ENCODE results near the gene GALNT2.

Gene GALNT2

GRCh38 chr1:230236301-230237008 is 169.4 kb downstream of the GALNT2 start:
- TF ChIP-seq Cebpa-rat (IDR thresholded peaks at IDR 0.05), result no peak
- Histone ChIP-seq H3K4me1 (peaks cover 32% of the 10 kb centered on the region), H4K20me1 (peaks cover 94% of the 10 kb centered on the region), H3K4me3 (no peak overlapping the region), H3K9ac (no peak overlapping the region), H3K36me3 (peaks cover 81% of the 10 kb centered on the region), H3K27ac (no peak overlapping the region), H3K27me3 (no peaks in the 10 kb centered on the region), H3K4me2 (no peak overlapping the region), H3K9me3 (peaks cover 5% of the 10 kb centered on the region; the same call in 1 of the 2 replicates)

- H4K20me1 ChIP-seq, result peaks cover 94% of the 10 kb centered on the region
These were observed 170.0 kb downstream of the GALNT2 start for GRCh38 chr1:230237009-230237370.

GRCh38 chr1:230237805-230238204 is 170.8 kb downstream of the GALNT2 start:
- Histone ChIP-seq H3K9me3 (peaks cover 5% of the 10 kb centered on the region; the same call in 1 of the 2 replicates), H3K27me3 (no peaks in the 10 kb centered on the region), H3K4me2 (no peak overlapping the region), H4K20me1 (peaks cover 94% of the 10 kb centered on the region), H3K4me3 (no peak overlapping the region), H3K4me1 (peaks cover 19% of the 10 kb centered on the region), H3K36me3 (peaks cover 95% of the 10 kb centered on the region), H3K9ac (no peak overlapping the region), H3K27ac (no peak overlapping the region)
- no peak for TF ChIP-seq Cebpa-rat (IDR thresholded peaks at IDR 0.05)

More at GRCh38 chr1:230237009-230237370, 170.0 kb downstream of the GALNT2 start:
- no peak overlapping the region for H3K4me3 ChIP-seq
- H3K27me3 ChIP-seq, result no peaks in the 10 kb centered on the region
- H3K27ac ChIP-seq, result no peak overlapping the region
- TF ChIP-seq Cebpa-rat (IDR thresholded peaks at IDR 0.05), result no peak
- no peak overlapping the region for H3K9ac ChIP-seq
- H3K4me1 ChIP-seq, result peaks cover 27% of the 10 kb centered on the region
- H3K9me3 ChIP-seq, result peaks cover 5% of the 10 kb centered on the region; the same call in 1 of the 2 replicates
- H3K36me3 ChIP-seq, result peaks cover 87% of the 10 kb centered on the region
- H3K4me2 ChIP-seq, result no peak overlapping the region

GRCh38 chr1:230240446-230241086 is 173.5 kb downstream of the GALNT2 start:
- TF ChIP-seq Cebpa-rat (IDR thresholded peaks at IDR 0.05), result no peak
- Histone ChIP-seq H3K4me2 (no peak overlapping the region), H3K27me3 (no peaks in the 10 kb centered on the region), H3K4me3 (no peak overlapping the region), H3K4me1 (peaks cover 16% of the 10 kb centered on the region), H3K9me3 (peaks cover 5% of the 10 kb centered on the region; the same call in 1 of the 2 replicates), H3K9ac (no peak overlapping the region), H4K20me1 (peaks cover 93% of the 10 kb centered on the region), H3K36me3 (peaks cover 98% of the 10 kb centered on the region), H3K27ac (no peak overlapping the region)

- Histone ChIP-seq H3K27ac (no peak overlapping the region), H3K4me2 (no peak overlapping the region), H3K36me3 (peaks cover 98% of the 10 kb centered on the region), H3K9me3 (peaks cover 5% of the 10 kb centered on the region; the same call in 1 of the 2 replicates), H3K4me1 (peaks cover 22% of the 10 kb centered on the region), H4K20me1 (peaks cover 86% of the 10 kb centered on the region), H3K27me3 (no peaks in the 10 kb centered on the region), H3K4me3 (no peak overlapping the region), H3K9ac (no peak overlapping the region)
- TF ChIP-seq Cebpa-rat (IDR thresholded peaks at IDR 0.05), result no peak
These were observed 175.3 kb downstream of the GALNT2 start for GRCh38 chr1:230242326-230242725.

- H3K4me2 ChIP-seq, result no peak overlapping the region
- no peaks in the 10 kb centered on the region for H3K27me3 ChIP-seq
- no peak overlapping the region for H3K27ac ChIP-seq
- no peak for TF ChIP-seq Cebpa-rat (IDR thresholded peaks at IDR 0.05)
- peaks cover 84% of the 10 kb centered on the region for H4K20me1 ChIP-seq
- no peak overlapping the region for H3K9ac ChIP-seq
- peaks cover 22% of the 10 kb centered on the region for H3K4me1 ChIP-seq
- peaks cover 98% of the 10 kb centered on the region for H3K36me3 ChIP-seq
- H3K9me3 ChIP-seq, result peaks cover 5% of the 10 kb centered on the region; the same call in 1 of the 2 replicates
- no peak overlapping the region for H3K4me3 ChIP-seq
These were observed 176.1 kb downstream of the GALNT2 start for GRCh38 chr1:230243146-230243545.

GRCh38 chr1:230243583-230244353 is 176.7 kb downstream of the GALNT2 start:
- peaks cover 22% of the 10 kb centered on the region for H3K4me1 ChIP-seq
- no peaks in the 10 kb centered on the region for H3K27me3 ChIP-seq
- H3K9me3 ChIP-seq, result peaks cover 5% of the 10 kb centered on the region; the same call in 1 of the 2 replicates
- peaks cover 98% of the 10 kb centered on the region for H3K36me3 ChIP-seq
- H3K9ac ChIP-seq, result no peak overlapping the region
- H3K4me3 ChIP-seq, result no peak overlapping the region
- no peak overlapping the region for H3K27ac ChIP-seq
- peaks cover 86% of the 10 kb centered on the region for H4K20me1 ChIP-seq
- TF ChIP-seq Cebpa-rat (IDR thresholded peaks at IDR 0.05), result no peak
- no peak overlapping the region for H3K4me2 ChIP-seq

GRCh38 chr1:230246551-230246950 is 179.5 kb downstream of the GALNT2 start:
- H3K4me1 ChIP-seq, result 0 out of 2 replicates have a peak, but pooled peaks cover 6% of the 10 kb centered on the region
- H4K20me1 ChIP-seq, result peaks cover 88% of the 10 kb centered on the region
- H3K36me3 ChIP-seq, result peaks cover 99% of the 10 kb centered on the region
- H3K4me3 ChIP-seq, result no peak overlapping the region
- no peak for TF ChIP-seq Cebpa-rat (IDR thresholded peaks at IDR 0.05)
- H3K9ac ChIP-seq, result no peak overlapping the region
- H3K9me3 ChIP-seq, result no peaks in the 10 kb centered on the region
- H3K27ac ChIP-seq, result no peak overlapping the region
- no peaks in the 10 kb centered on the region for H3K27me3 ChIP-seq
- H3K4me2 ChIP-seq, result no peak overlapping the region

GRCh38 chr1:230248016-230248888 is 181.2 kb downstream of the GALNT2 start:
- TF ChIP-seq Cebpa-rat (IDR thresholded peaks at IDR 0.05), result no peak
- no peak overlapping the region for H3K9ac ChIP-seq
- H3K27ac ChIP-seq, result no peak overlapping the region
- no peaks in the 10 kb centered on the region for H3K27me3 ChIP-seq
- H3K36me3 ChIP-seq, result peaks cover 99% of the 10 kb centered on the region
- no peaks in the 10 kb centered on the region for H3K9me3 ChIP-seq
- H4K20me1 ChIP-seq, result peaks cover 88% of the 10 kb centered on the region
- H3K4me2 ChIP-seq, result no peak overlapping the region
- 0 out of 2 replicates have a peak, but pooled peaks cover 6% of the 10 kb centered on the region for H3K4me1 ChIP-seq
- no peak overlapping the region for H3K4me3 ChIP-seq
